Glomerular visceral epithelial cell (primary cell): ENCODE measurements around the gene NR6A1.

Experiments
- DNase-seq: peaks from one replicate; pipeline ENCODE4 v3.0.0-alpha.2; 2016; ENCODE audit errors: extremely low spot score

NR6A1 gene

GRCh38 chr9:124489222-124489621 is 281.9 kb downstream of the NR6A1 start:
- DNase-seq, result peak; percentile 63

GRCh38 chr9:124488641-124489210 is 282.4 kb downstream of the NR6A1 start:
- DNase-seq, result no peak

- DNase-seq, result no peak
Measured at GRCh38 chr9:124487260-124488182, 283.6 kb downstream of the NR6A1 start.

- no peak for DNase-seq
Measured at GRCh38 chr9:124486778-124487259, 284.3 kb downstream of the NR6A1 start.

- DNase-seq, result no peak
Measured at GRCh38 chr9:124485936-124486335, 285.2 kb downstream of the NR6A1 start.

- DNase-seq, result no peak
Measured at GRCh38 chr9:124485201-124485600, 285.9 kb downstream of the NR6A1 start.

- DNase-seq, result no peak
Measured at GRCh38 chr9:124483481-124483880, 287.6 kb downstream of the NR6A1 start.

- no peak for DNase-seq
Measured at GRCh38 chr9:124482431-124483031, 288.6 kb downstream of the NR6A1 start.

- DNase-seq, result no peak
Measured at GRCh38 chr9:124481115-124481514, 290.0 kb downstream of the NR6A1 start.

- peak; percentile 32 for DNase-seq
Measured at GRCh38 chr9:124480621-124480981, 290.5 kb downstream of the NR6A1 start.

GRCh38 chr9:124479947-124480620 is 291.0 kb downstream of the NR6A1 start:
- no peak for DNase-seq

- DNase-seq, result no peak
Measured at GRCh38 chr9:124479371-124479770, 291.7 kb downstream of the NR6A1 start.

GRCh38 chr9:124478354-124478753 is 292.8 kb downstream of the NR6A1 start:
- DNase-seq, result no peak

GRCh38 chr9:124477648-124478285 is 293.3 kb downstream of the NR6A1 start:
- DNase-seq, result no peak

GRCh38 chr9:124477211-124477647 is 293.9 kb downstream of the NR6A1 start:
- no peak for DNase-seq

- DNase-seq, result no peak
Measured at GRCh38 chr9:124475868-124476690, 295.0 kb downstream of the NR6A1 start.

GRCh38 chr9:124475158-124475867 is 295.8 kb downstream of the NR6A1 start:
- no peak for DNase-seq

- no peak for DNase-seq
Measured at GRCh38 chr9:124474151-124474550, 297.0 kb downstream of the NR6A1 start.

GRCh38 chr9:124473310-124473709 is 297.8 kb downstream of the NR6A1 start:
- no peak for DNase-seq

GRCh38 chr9:124472770-124473169 is 298.3 kb downstream of the NR6A1 start:
- no peak for DNase-seq
